Superior temporal gyrus (tissue), 1 donor: Measurements from ENCODE around the gene MINK1.

ENCODE experiments used
- DNase-seq: peaks from one replicate; pipeline ENCODE4 v3.0.0-alpha.2; 2016; ENCODE audit errors: extremely low spot score

MINK1 gene

GRCh38 chr17:4870855-4871254 is 37.7 kb downstream of the MINK1 start:
- no peak for DNase-seq

- DNase-seq: no peak
Measured at GRCh38 chr17:4872786-4873185, 39.6 kb downstream of the MINK1 start.

- DNase-seq: peak; percentile 68
Measured at GRCh38 chr17:4877089-4877488, 43.9 kb downstream of the MINK1 start.

GRCh38 chr17:4879601-4880000 is 46.5 kb downstream of the MINK1 start:
- DNase-seq: no peak

GRCh38 chr17:4880857-4881256 is 47.7 kb downstream of the MINK1 start:
- DNase-seq: no peak

GRCh38 chr17:4881761-4882555 is 48.8 kb downstream of the MINK1 start:
- peak; percentile 85 for DNase-seq

GRCh38 chr17:4884489-4884888 is 51.3 kb downstream of the MINK1 start:
- DNase-seq: no peak

GRCh38 chr17:4886830-4887229 is 53.7 kb downstream of the MINK1 start:
- DNase-seq: no peak

- DNase-seq: no peak
Measured at GRCh38 chr17:4887581-4887980, 54.4 kb downstream of the MINK1 start.

GRCh38 chr17:4891411-4892410 is 58.6 kb downstream of the MINK1 start:
- DNase-seq: no peak

- no peak for DNase-seq
Measured at GRCh38 chr17:4892499-4893221, 59.5 kb downstream of the MINK1 start.

GRCh38 chr17:4893272-4893671 is 60.1 kb downstream of the MINK1 start:
- no peak for DNase-seq

- DNase-seq: no peak
Measured at GRCh38 chr17:4893721-4894560, 60.8 kb downstream of the MINK1 start.

- no peak for DNase-seq
Measured at GRCh38 chr17:4895121-4895520, 62.0 kb downstream of the MINK1 start.

- DNase-seq: no peak
Measured at GRCh38 chr17:4895657-4896331, 62.7 kb downstream of the MINK1 start.

- no peak for DNase-seq
Measured at GRCh38 chr17:4896332-4897197, 63.4 kb downstream of the MINK1 start.

- no peak for DNase-seq
Measured at GRCh38 chr17:4897198-4897687, 64.1 kb downstream of the MINK1 start.

- no peak for DNase-seq
Measured at GRCh38 chr17:4897785-4898184, 64.6 kb downstream of the MINK1 start.

GRCh38 chr17:4898351-4898750 is 65.2 kb downstream of the MINK1 start:
- no peak for DNase-seq
